Neural crest cell (in vitro differentiated cells): ENCODE measurements around the gene MPRIP. TPM values are rescaled to one million over a fixed set of nuclear protein-coding genes. Genes with fewer than 3 reads are reported as not detected.

Experiments used
- DNase-seq: peaks from one replicate; pipeline ENCODE4 v3.0.0; 2021; ENCODE audit warnings: low read depth, mixed read lengths, low spot score
- H3K27ac Mint-ChIP-seq: one replicate; pipeline ENCODE4 v1.8.0; 2021; ENCODE audit warnings: mild to moderate bottlenecking, mixed read lengths; ENCODE audit not compliant: unreplicated experiment
- H3K27me3 Mint-ChIP-seq: 2 replicates; pipeline ENCODE4 v1.8.0; 2021; ENCODE audit warnings: low read depth, mild to moderate bottlenecking, mixed read lengths
- H3K36me3 Mint-ChIP-seq: 2 replicates; pipeline ENCODE4 v1.8.0; 2021; ENCODE audit warnings: low read depth, mild to moderate bottlenecking, mixed read lengths
- H3K4me1 Mint-ChIP-seq: 2 replicates; pipeline ENCODE4 v1.8.0; 2021; ENCODE audit warnings: mixed read lengths
- H3K4me3 Mint-ChIP-seq: one replicate; pipeline ENCODE4 v1.8.0; 2021; ENCODE audit warnings: mild to moderate bottlenecking, mixed read lengths
- H3K9me3 Mint-ChIP-seq: 2 replicates; pipeline ENCODE4 v1.8.0; 2021; ENCODE audit warnings: mixed read lengths
- CTCF ChIP-seq: fragments of 200-600 bp; sonication (generic); conservative IDR thresholded peaks from 2 replicates; pipeline ENCODE4 v1.5.0; 2021; ENCODE audit warnings: antibody characterized with exemption, mild to moderate bottlenecking
- total RNA-seq: library from RNA; stranded (reverse); gene quantifications from 2 replicates; pipeline ENCODE4 v1.2.1, GENCODE V29; 2021

The MPRIP gene
- total RNA-seq, 1 donor from 2014 or later, result 241 TPM

DNA sequence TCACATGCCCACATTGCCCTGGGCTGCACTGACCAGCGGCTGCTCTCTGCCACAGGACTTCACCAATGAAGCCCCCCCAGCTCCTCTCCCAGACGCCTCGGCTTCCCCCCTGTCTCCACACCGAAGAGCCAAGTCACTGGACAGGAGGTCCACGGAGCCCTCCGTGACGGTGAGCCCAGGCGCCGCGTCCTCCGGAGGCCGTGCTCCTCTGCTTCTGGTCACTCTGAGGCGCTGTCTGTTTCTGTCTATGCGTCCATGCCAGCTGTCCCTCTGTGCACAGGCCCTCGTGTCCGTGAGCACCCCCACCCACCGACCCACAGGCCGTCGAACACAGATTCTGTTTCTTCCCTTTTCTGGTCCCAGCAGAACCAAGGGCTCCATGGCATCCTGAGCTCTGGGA is 101.2 kb downstream of the MPRIP start:
- Mint-ChIP-seq H3K4me3 (no peak overlapping the region), H3K27me3 (no peaks in the 10 kb centered on the region), H3K27ac (no peak overlapping the region), H3K36me3 (peaks cover 7% of the 10 kb centered on the region), H3K4me1 (peaks cover 22% of the 10 kb centered on the region), H3K9me3 (no peaks in the 10 kb centered on the region)
- no peak for TF ChIP-seq CTCF
- no peak for DNase-seq

DNA sequence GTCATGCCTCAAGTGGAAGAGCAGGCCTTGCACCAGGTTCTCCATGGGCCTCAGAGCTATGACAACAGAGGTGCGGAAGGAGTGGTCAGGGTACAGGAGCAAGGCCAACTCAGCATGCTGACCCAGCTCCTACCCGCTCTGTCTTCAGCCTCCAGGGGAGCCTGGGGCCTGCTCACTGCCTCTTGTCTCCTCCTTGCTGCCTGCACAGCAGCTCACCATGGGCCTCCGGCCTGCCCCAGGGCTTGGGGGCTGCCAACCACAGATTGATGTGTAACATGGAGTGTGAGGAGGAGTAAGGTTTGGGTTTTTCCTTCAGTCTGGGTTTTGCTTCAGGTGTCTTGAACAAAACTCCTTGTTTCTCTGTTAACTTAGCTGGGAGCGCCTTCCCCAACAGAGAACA is 101.8 kb downstream of the MPRIP start:
- H3K27ac Mint-ChIP-seq, result peak overlapping the region; percentile 57
- H3K9me3 Mint-ChIP-seq, result no peaks in the 10 kb centered on the region
- TF ChIP-seq CTCF, result no peak
- no peak overlapping the region for H3K4me3 Mint-ChIP-seq
- peaks cover 22% of the 10 kb centered on the region for H3K4me1 Mint-ChIP-seq
- no peak for DNase-seq
- H3K27me3 Mint-ChIP-seq, result no peaks in the 10 kb centered on the region
- peaks cover 7% of the 10 kb centered on the region for H3K36me3 Mint-ChIP-seq

- H3K36me3 Mint-ChIP-seq, result peaks cover 11% of the 10 kb centered on the region
- H3K27me3 Mint-ChIP-seq, result no peaks in the 10 kb centered on the region
- TF ChIP-seq CTCF, result no peak
- no peaks in the 10 kb centered on the region for H3K9me3 Mint-ChIP-seq
- H3K4me3 Mint-ChIP-seq, result no peak overlapping the region
- H3K27ac Mint-ChIP-seq, result peak overlapping the region; percentile 71
- DNase-seq, result no peak
- peaks cover 22% of the 10 kb centered on the region for H3K4me1 Mint-ChIP-seq
Measured at GRCh38 chr17:17144916-17145665, 102.8 kb downstream of the MPRIP start.

GRCh38 chr17:17146786-17147406 is 104.6 kb downstream of the MPRIP start:
- no peak for DNase-seq
- Mint-ChIP-seq H3K4me3 (no peak overlapping the region), H3K27ac (no peak overlapping the region)

DNA sequence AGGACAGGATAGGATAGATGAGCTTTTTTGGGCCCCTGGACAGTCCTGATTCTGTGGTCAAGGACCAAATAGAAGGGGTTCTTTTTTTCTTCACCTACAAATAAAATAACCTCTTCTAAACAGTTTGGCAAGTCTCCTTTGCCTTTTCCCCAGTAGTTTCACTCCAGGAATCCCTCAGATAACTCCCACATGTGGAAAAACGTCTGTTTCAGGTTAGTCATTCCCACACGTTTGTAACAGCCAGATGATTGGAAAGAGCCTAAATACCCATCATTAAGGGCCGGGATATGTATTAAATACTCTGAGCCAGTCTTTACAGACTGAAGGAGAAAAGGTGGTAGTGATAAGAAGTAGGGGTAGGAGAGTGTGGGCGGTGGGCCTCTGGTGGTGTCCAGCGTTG is 105.6 kb downstream of the MPRIP start:
- no peak for DNase-seq
- peaks cover 18% of the 10 kb centered on the region for H3K36me3 Mint-ChIP-seq

More at GRCh38 chr17:17146786-17147406, 104.6 kb downstream of the MPRIP start:
- peak; percentile 47 for TF ChIP-seq CTCF
- Mint-ChIP-seq H3K4me1 (peaks cover 13% of the 10 kb centered on the region), H3K27me3 (no peaks in the 10 kb centered on the region), H3K9me3 (no peaks in the 10 kb centered on the region), H3K36me3 (peaks cover 12% of the 10 kb centered on the region)

More for the DNA sequence above, 105.6 kb downstream of the MPRIP start:
- Mint-ChIP-seq H3K4me3 (no peak overlapping the region), H3K4me1 (peaks cover 10% of the 10 kb centered on the region), H3K9me3 (no peaks in the 10 kb centered on the region), H3K27me3 (no peaks in the 10 kb centered on the region), H3K27ac (no peak overlapping the region)
- no peak for TF ChIP-seq CTCF
